HG03139 (cell line): ENCODE data around the gene PPFIBP1.

Experiments used
- ATAC-seq: cut with Tn5 transposase; IDR thresholded peaks from one replicate; pipeline ENCODE4 v1.9.1; 2021; ENCODE audit not compliant: unreplicated experiment

Gene PPFIBP1

GRCh38 chr12:27523642-27524493 lies at the start of gene PPFIBP1:
Gene PPFIBP1 (plus strand): TSS chr12:27524206. CDS start chr12:27633397, 109,191 bp downstream.
- peak; percentile 96 for ATAC-seq

DNA sequence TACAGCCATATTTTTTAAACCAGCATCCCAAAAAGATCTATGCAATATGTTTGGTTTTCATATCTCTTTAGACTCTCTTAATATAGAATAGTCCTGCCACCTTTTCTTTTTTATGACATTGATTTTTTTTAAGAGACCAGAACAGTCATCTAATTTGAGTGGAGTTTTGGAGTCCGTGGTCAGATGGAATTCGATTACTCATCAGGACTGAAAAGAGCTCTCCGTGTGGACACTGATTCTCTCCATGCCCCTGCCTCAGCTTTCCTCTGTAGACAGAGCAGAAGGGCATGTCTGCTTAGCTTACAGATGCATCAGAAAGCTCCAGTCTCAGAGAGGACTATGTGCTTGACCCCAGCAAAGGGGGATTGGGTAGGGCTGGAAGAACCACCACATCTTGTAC lies 49.7 kb upstream of the PPFIBP1 start:
- no peak for ATAC-seq

DNA sequence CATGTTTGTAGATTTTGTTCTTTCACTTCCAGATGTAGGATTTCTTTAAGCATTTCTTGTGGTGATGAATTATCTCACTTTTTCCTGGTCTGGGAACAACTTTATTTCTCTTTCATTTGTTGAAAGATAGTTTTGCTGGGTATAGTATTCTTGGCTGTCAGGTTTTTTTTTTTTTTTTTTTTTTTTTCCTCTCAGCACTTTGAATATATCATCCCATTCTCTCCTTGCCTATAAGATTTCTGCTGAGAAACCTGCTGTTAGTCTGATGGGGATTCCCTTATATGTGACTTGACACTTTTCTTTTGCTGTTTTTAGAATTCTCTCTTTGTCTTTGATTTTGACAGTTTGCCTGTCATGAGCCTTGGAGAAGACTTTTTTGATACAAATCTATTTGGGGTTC lies 47.0 kb upstream of the PPFIBP1 start:
- ATAC-seq, result no peak

- ATAC-seq, result no peak
Measured at GRCh38 chr12:27478949-27479348, 45.1 kb upstream of the PPFIBP1 start.

- ATAC-seq, result no peak
Measured at GRCh38 chr12:27480016-27480415, 44.0 kb upstream of the PPFIBP1 start.

GRCh38 chr12:27486961-27487360 lies 37.0 kb upstream of the PPFIBP1 start:
- no peak for ATAC-seq

DNA sequence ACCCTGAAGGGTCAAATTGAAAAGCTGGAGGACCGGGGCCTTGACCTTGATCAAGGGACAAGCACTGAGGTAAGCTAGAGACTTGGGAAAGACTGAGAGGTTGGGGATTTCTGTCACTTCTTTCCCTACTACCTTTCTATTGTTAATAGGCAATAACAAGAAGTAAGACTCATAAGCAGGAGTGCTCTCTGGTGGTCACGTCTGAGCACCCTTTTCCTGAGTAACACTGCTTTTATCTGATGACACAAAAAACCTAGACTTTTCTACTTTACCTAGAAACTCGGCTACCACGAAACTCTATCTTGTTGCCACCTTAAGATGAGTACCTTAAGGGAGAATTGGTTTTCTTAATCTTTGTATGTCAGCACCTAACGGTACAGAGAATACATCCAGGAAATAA lies 35.5 kb upstream of the PPFIBP1 start:
- no peak for ATAC-seq

GRCh38 chr12:27491226-27491625 lies 32.8 kb upstream of the PPFIBP1 start:
- ATAC-seq, result no peak

GRCh38 chr12:27493260-27493940 lies 30.6 kb upstream of the PPFIBP1 start:
- no peak for ATAC-seq

DNA sequence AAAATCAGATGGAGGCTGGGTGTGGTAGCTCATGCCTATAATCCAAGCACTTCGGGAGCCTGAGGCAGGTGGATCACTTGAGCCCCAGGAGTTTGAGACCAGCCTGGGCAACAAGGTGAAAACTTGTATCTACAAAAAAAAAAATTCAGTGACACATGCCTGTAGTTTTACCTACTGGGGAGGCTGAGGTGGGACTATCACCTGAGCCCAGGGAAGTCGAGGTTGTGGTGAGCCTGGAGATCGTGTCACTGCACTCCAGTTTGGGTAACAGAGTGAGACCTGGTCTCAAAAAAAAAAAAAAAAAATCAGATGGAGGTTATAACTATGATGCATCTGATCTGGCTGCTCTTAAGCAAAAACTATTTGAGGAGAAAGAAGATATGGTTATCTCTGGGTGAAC lies 26.6 kb upstream of the PPFIBP1 start:
- ATAC-seq, result no peak

GRCh38 chr12:27498149-27498548 lies 25.9 kb upstream of the PPFIBP1 start:
- no peak for ATAC-seq

GRCh38 chr12:27498761-27499160 lies 25.2 kb upstream of the PPFIBP1 start:
- ATAC-seq, result no peak

- ATAC-seq, result no peak
Measured at GRCh38 chr12:27499377-27499776, 24.6 kb upstream of the PPFIBP1 start.

GRCh38 chr12:27500546-27500945 lies 23.5 kb upstream of the PPFIBP1 start:
- ATAC-seq, result no peak

DNA sequence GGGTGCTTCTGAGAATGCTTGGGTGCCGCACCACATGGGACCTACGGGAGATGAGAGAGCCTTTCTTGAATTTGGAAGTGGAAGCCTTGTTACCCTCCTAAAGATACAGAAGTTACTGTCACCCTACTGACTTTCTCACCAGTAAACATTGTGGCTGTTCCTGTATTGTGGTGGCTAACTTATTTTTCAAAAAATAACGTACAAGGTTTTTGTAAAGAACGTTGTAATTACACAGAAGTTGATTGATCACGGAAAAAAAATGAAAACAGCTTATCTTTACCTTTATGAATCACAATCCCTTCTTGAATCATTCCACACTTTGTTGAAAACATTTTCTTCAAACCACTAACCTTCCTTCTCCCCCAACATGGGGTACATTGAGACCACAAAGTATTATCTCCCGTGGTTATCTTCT lies 22.0 kb upstream of the PPFIBP1 start:
- ATAC-seq, result no peak

GRCh38 chr12:27504507-27504906 lies 19.5 kb upstream of the PPFIBP1 start:
- no peak for ATAC-seq

- ATAC-seq, result no peak
Measured at GRCh38 chr12:27505109-27505508, 18.9 kb upstream of the PPFIBP1 start.

GRCh38 chr12:27505761-27506160 lies 18.2 kb upstream of the PPFIBP1 start:
- ATAC-seq, result no peak

GRCh38 chr12:27506645-27507189 lies 17.3 kb upstream of the PPFIBP1 start:
- no peak for ATAC-seq

DNA sequence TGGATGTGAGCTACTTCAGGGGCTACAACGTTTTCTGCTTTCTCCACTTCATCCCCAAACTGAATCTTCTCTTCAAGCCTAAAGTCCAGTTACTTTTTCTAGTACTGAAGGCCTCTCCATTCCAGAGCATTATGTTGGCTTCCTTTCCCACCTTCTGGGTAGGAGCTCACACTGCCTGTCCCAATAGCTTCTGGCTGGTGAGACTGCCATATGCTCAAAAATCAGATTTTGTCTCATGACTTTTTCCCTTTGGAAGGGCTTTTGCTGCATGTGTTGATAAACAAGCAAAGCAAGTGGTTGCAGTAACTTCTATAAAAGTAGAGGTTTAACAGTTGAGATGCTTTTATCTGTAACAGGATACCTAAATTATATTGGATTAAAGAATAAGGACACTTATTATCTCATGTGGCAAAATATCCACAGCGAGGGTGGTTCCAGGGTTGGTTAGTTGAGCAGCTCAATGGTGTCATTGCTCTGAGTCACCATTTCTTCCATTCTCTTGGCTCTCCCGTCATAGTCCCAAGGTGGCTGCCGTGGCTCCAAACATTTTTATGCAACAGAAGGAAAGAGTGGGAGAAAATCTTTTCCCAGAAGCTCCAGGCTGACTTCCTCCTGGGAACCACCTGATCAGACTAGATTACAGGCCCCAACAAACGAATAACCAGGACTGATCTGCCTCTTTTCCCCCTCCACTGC lies 15.1 kb upstream of the PPFIBP1 start:
- no peak for ATAC-seq

DNA sequence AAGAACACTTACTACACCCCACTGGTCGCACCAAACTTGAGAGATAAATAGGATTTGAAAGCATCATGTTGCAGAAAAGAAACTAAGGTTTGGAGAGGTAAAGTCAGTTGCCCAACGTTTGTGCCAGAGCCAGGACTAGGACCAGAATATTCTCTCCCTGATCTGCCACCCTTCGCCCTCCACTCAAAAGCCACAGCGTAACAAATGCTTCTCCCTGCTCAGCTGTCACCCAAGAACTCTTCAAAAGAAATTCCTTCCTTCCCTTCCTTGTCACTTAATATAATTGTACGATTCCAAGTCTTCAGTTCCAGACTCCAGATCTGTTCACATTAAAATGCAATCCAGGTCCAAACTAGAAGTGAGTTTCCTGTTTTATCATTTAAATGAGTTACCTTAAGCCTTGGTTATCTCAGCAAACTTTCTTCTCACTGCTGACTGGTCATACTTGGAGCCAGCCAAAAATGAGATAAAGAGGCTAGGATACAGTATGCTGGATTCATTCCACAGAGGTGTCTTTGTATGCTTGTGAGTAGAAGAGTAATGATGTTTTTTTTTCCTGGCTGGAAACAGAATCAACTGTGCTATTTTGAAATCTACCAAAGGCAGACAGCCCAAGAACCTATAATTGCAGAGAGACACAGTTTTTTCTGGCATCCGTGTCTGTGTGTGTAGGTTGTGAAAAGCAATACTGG lies 12.8 kb upstream of the PPFIBP1 start:
- ATAC-seq, result no peak
